Peyer's patch (tissue), 4 donors: ENCODE measurements around the gene SFXN3.

Source experiments
- CTCF ChIP-seq, 6 experiments: fragments of 450-650 bp in 4 of 6; fragments of 200-600 bp in 2 of 6; sonication (generic) in 1 of 6; IDR thresholded peaks; one replicate each; pipeline ENCODE4 v1.5.1; 2017 to 2019; ENCODE audit warnings: antibody characterized with exemption in 6 of 6, mild to moderate bottlenecking in 3 of 6, moderate library complexity in 1 of 6
- POLR2A ChIP-seq, 2 donors: fragments of 450-650 bp; IDR thresholded peaks; one replicate each; pipeline ENCODE4 v1.5.1; 2017; ENCODE audit warnings: antibody characterized with exemption in 2 of 2, mild to moderate bottlenecking in 2 of 2, moderate library complexity in 2 of 2

- TF ChIP-seq POLR2A (IDR thresholded peaks at IDR 0.05), result no peak
- TF ChIP-seq CTCF (IDR thresholded peaks at IDR 0.05), result no peak
These were observed 41.9 kb upstream of the SFXN3 start for GRCh38 chr10:100989088-100989487.
